ENCODE results near the gene CNIH2. TPM values are rescaled to one million over a fixed set of nuclear protein-coding genes. Genes with fewer than 3 reads are reported as not detected.
A peak's percentile ranks its signal among the peaks of the same experiment; 100 is the strongest.
"Not testable (repeated sequence)": the region's sequence is repeated elsewhere in the genome, so short reads cannot be mapped to it uniquely, and the experiment has no call there.

Gene CNIH2
- total RNA-seq, 1 donor from 2014 or later, result 1.7 TPM

DNA sequence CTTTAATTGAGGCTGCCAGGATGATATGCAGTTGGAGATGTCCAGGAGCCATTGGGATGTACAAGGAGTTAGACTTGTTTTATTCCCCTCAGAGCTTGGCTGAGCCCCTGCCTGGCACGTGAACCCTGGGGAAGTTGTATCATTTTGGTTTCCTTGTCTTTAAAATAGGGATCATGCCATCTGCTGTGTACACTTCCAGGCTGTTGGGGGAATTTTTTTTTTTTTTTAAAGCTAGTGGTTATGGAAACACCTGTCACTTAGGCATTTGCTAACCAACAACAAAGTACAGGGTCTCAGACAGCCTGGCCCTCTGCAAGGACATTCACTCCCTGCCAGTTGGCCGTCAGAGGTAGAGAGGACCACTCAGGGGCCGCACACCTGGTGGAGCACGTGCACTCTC, 18.0 kb upstream of the CNIH2 start:
- DNase-seq, result no peak

GRCh38 chr11:66261578-66261977, 16.4 kb upstream of the CNIH2 start:
- no peak for DNase-seq

GRCh38 chr11:66262191-66262590, 15.8 kb upstream of the CNIH2 start:
- DNase-seq, result no peak

DNA sequence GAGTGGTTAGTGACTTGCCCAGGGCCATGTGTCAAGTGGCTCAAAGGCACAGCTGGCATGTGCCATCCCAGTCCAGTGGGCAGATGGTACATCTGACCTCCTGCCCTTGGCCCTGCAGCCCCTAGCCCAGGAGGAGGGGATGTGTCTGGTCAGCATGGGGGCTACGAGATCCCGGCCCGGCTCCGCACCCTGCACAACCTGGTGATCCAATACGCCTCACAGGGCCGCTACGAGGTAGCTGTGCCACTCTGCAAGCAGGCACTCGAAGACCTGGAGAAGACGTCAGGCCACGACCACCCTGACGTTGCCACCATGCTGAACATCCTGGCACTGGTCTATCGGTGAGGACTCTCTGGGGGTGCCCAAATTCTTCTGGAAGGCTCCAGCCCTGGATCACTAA, 15.3 kb upstream of the CNIH2 start:
- DNase-seq, result no peak

- no peak for DNase-seq
Measured at GRCh38 chr11:66263231-66263630, 14.7 kb upstream of the CNIH2 start.

GRCh38 chr11:66263785-66264184, 14.2 kb upstream of the CNIH2 start:
- no peak for DNase-seq

GRCh38 chr11:66264383-66264782, 13.6 kb upstream of the CNIH2 start:
- no peak for DNase-seq

DNA sequence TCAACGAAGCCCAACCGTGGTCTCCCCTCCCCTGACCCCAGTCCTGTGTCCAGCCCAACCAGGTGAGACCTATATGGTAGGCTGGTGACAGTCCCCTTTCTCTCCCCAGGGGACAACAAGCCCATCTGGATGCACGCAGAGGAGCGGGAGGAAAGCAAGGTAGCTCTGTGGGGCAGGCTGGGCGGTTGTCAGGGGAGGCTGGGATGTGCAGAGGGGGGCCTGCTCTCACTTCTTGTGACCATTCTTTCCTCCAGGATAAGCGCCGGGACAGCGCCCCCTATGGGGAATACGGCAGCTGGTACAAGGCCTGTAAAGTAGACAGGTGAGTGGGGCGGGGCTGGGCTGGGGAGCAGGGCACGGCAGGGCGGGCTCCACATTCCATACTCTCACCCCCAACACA, 13.1 kb upstream of the CNIH2 start:
- DNase-seq, result no peak

GRCh38 chr11:66265531-66266377, 12.2 kb upstream of the CNIH2 start:
- no peak for DNase-seq

DNA sequence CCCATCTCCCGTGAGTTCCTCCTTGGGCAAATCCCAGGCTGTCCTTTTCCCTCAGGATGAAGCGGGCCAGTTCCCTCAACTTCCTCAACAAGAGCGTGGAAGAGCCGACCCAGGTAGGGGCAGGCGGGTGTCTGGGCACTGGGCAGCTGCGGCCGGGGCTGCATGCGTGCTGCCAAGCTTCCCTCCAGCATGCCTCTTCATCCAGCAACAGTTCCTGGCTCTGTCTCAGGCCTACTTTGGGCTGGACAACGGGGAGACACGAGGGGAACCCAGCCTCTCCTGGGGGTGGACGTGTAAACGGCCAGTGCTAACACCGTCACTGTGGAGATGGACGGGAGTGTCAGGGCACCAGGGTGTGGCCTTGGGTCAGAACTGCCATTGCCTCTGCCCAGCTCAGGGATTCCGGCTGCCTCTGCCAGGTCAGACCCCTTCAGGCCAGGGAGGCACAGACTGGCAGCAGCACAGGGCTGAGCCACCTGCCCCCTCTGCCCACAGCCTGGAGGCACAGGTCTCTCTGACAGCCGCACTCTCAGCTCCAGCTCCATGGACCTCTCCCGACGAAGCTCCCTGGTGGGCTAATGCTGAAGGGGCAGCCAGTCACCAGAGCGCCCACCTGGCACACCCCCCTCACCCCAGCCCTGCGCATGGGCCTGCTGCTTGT, 11.5 kb upstream of the CNIH2 start:
- no peak for DNase-seq

GRCh38 chr11:66267039-66267378, 11.0 kb upstream of the CNIH2 start:
- no peak for DNase-seq

GRCh38 chr11:66267379-66268243, 10.4 kb upstream of the CNIH2 start:
- peak; percentile 96 for DNase-seq

DNA sequence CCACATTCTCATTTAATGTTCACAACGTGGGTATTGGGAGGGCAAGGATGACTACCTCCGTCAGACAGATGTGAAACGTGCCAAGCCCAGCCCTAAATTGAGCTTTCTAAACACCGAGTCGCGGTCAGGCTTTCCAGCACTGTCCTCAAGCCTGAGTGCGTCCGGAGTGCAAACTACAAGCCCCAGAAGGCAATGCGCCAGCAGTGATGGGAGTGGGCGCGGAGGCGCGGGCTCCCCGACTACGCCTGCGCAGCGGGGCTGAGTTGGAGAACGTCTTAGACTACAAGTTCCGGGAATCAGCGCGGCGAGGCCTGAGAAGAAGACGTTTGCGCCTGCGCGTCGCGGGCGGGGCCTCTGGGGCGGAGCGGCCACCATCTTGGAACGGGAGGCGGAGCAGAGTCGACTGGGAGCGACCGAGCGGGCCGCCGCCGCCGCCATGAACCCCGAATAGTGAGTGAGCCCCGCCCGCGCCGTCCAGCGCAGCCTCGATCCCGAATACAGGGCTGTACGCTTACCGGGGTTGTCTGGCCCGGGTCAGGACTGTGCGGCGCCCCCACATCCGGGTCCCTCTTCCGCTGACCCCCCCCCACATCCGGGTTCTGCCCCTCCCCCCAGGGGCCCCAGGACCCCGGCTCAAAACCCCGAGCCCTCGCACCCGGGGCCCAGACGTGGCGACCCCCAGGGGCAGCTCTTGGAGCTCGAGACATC, 9.6 kb upstream of the CNIH2 start, which contains the start of gene RAB1B:
RAB1B (plus strand) TSS at position 396 of the 708 bp plus-strand sequence; CDS start at position 437, 41 bp downstream.
- DNase-seq, result peak; percentile 100

DNA sequence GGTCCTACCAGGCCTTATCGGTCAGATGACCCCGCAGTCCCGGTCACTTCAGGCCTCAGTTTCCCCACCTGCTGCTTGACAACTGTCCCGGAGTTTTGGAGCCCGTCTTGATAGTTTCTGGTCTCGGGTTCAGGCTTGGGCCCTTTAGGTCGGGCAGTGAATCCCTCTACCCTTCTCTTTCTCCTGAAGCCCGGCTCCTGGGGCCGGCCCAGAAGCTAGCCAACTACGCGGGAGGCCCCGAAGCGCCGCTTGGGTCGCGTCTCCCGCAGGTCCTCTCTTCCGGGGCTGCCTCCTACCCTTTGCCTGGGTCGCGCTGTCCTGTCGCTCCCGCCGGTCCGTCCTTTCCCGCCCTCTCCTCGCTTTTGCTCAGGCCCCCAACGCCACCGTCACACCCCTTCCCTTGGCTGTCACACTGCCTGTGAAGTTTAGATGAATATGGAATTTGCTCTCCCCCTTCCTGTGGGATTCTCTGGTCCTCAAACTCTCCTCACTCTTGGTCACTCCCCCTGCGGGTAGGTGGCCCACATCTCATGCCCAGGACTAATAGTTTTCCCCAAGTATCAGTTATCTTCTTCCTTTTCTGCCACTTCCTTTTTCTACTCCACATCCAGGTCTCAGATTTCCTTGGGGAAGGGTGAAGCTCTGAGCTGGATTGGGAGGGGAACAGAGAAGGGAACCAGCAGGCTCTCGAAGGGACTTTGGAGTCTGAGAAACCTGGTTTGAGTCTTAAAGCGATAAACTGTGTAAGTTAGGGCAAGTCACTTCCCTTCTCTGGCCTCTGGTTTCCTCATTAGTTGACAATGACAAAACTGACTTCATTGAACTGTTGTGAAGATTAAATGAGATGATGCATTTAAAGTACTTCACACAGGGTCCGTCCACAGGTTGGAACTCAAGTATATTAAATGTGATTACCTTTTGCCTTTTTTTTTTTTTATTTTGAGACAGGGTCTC, 8.7 kb upstream of the CNIH2 start:
- DNase-seq, result no peak

DNA sequence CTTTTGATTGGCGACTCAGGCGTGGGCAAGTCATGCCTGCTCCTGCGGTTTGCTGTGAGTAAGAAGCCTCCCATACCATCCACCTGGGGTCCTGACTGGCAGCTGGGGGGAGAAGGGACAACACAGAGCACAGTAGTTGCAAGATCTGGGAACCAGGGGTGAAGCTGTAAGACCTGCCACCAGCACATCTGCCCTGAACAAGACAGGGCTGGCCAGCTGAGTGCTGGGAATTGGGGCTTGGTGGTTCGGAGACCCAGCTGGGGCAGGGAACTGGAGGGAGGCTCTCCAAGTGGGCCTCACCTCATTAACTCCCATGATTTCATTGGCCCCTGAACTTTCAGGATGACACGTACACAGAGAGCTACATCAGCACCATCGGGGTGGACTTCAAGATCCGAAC, 6.2 kb upstream of the CNIH2 start:
- no peak for DNase-seq

- no peak for DNase-seq
Measured at GRCh38 chr11:66272596-66272995, 5.4 kb upstream of the CNIH2 start.

- DNase-seq, result no peak
Measured at GRCh38 chr11:66274219-66274618, 3.8 kb upstream of the CNIH2 start.

GRCh38 chr11:66275396-66275795, 2.6 kb upstream of the CNIH2 start:
- DNase-seq, result peak; percentile 79

GRCh38 chr11:66275984-66276612, 1.9 kb upstream of the CNIH2 start:
- no peak for DNase-seq

DNA sequence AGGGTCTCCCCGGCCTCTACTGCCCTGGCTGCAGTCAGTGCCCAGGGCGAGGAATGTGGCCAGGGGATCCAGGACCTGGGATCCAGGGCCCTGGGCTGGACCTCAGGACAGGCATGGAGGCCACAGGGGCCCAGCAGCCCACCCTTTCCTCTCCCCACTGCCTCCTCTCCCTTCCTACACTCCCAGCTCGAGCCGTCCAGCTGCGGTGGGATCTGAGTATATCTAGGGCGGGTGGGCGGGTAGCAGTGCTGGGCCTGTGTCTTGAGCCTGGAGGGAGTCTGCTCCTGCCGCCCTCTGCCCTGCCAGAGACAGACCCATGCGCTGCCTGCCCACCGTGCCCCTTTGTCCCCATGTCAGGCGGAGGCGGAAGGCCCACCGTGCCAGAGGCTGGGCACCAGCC, 1.4 kb upstream of the CNIH2 start:
- DNase-seq, result not testable (repeated sequence)

All from tongue (tissue), 2 donors.